Trophoblast cell (in vitro differentiated cells and primary cell): ENCODE results near the gene SLC13A1.

ENCODE experiments used
- DNase-seq, 2 donors: peaks; one replicate each; pipeline ENCODE4 v3.0.0-alpha.2; 2016
- H2AFZ ChIP-seq: 2 replicates; pipeline ENCODE4 v1.6.1; 2013; ENCODE audit warnings: low read length, moderate library complexity, mild to moderate bottlenecking; ENCODE audit not compliant: insufficient read depth, poor library complexity
- H2AK5ac ChIP-seq: 2 replicates; pipeline ENCODE4 v1.6.1; 2013; ENCODE audit warnings: mild to moderate bottlenecking, low read length
- H2BK120ac ChIP-seq: 2 replicates; pipeline ENCODE4 v1.6.1; 2013; ENCODE audit warnings: low read length, mild to moderate bottlenecking, moderate library complexity; ENCODE audit not compliant: insufficient read depth, poor library complexity
- H2BK12ac ChIP-seq: 2 replicates; pipeline ENCODE4 v1.6.1; 2013; ENCODE audit warnings: mild to moderate bottlenecking, low read length, moderate library complexity
- H2BK5ac ChIP-seq: 2 replicates; pipeline ENCODE4 v1.6.1; 2013; ENCODE audit warnings: low read length, low read depth, moderate library complexity, mild to moderate bottlenecking; ENCODE audit not compliant: poor library complexity
- H3K14ac ChIP-seq: 2 replicates; pipeline ENCODE4 v1.6.1; 2013; ENCODE audit warnings: mild to moderate bottlenecking, low read length
- H3K18ac ChIP-seq: 2 replicates; pipeline ENCODE4 v1.6.1; 2013; ENCODE audit warnings: mild to moderate bottlenecking, low read length
- H3K23ac ChIP-seq: 2 replicates; pipeline ENCODE4 v1.6.1; 2013; ENCODE audit warnings: low read length
- H3K27ac ChIP-seq: 2 replicates; pipeline ENCODE4 v1.5.1; 2013; ENCODE audit warnings: low read depth, mild to moderate bottlenecking, inconsistent platforms, low read length, moderate library complexity
- H3K27me3 ChIP-seq: 2 replicates; pipeline ENCODE4 v1.6.1; 2013; ENCODE audit warnings: inconsistent platforms, mild to moderate bottlenecking, low read length, moderate library complexity; ENCODE audit not compliant: insufficient read depth
- H3K36me3 ChIP-seq, 2 experiments: 1 replicate in 1 of 2; 2 replicates in 1 of 2; pipeline ENCODE4 v1.6.1; 2013; ENCODE audit warnings: low read length in 2 of 2, mild to moderate bottlenecking in 2 of 2, moderate library complexity in 1 of 2; ENCODE audit not compliant: insufficient read depth in 2 of 2, control insufficient read depth in 1 of 2
- H3K4ac ChIP-seq: 2 replicates; pipeline ENCODE4 v1.6.1; 2013; ENCODE audit warnings: low read depth, mild to moderate bottlenecking, low read length, moderate library complexity
- H3K4me1 ChIP-seq, 2 experiments: 1 replicate in 1 of 2; 2 replicates in 1 of 2; pipeline ENCODE4 v1.6.1; 2013; ENCODE audit warnings: low read length in 2 of 2, mild to moderate bottlenecking in 2 of 2, moderate library complexity in 1 of 2; ENCODE audit not compliant: insufficient read depth in 2 of 2, control insufficient read depth in 1 of 2
- H3K4me2 ChIP-seq: 2 replicates; pipeline ENCODE4 v1.6.1; 2013; ENCODE audit warnings: inconsistent platforms, mild to moderate bottlenecking, low read length, moderate library complexity
- H3K4me3 ChIP-seq: 2 replicates; pipeline ENCODE4 v1.5.1; 2013; ENCODE audit warnings: mild to moderate bottlenecking, low read depth, low read length, inconsistent platforms
- H3K79me1 ChIP-seq: one replicate; pipeline ENCODE4 v1.6.1; 2013; ENCODE audit warnings: low read length
- H3K79me2 ChIP-seq: 2 replicates; pipeline ENCODE4 v1.6.1; 2013; ENCODE audit warnings: low read length, mild to moderate bottlenecking; ENCODE audit not compliant: control insufficient read depth, insufficient read depth, poor library complexity
- H3K9ac ChIP-seq: 2 replicates; pipeline ENCODE4 v1.6.1; 2013; ENCODE audit warnings: mild to moderate bottlenecking, low read length
- H3K9me3 ChIP-seq: 2 replicates; pipeline ENCODE4 v1.6.1; 2013; ENCODE audit warnings: low read depth, mild to moderate bottlenecking, control low read depth, inconsistent platforms, low read length; ENCODE audit not compliant: insufficient read depth
- H4K12ac ChIP-seq: 2 replicates; pipeline ENCODE4 v1.6.1; 2013; ENCODE audit warnings: low read depth, mild to moderate bottlenecking, low read length, moderate library complexity
- H4K8ac ChIP-seq: 2 replicates; pipeline ENCODE4 v1.6.1; 2013; ENCODE audit warnings: low read depth, mild to moderate bottlenecking, low read length, moderate library complexity
- H4K91ac ChIP-seq: one replicate; pipeline ENCODE4 v1.6.1; 2013; ENCODE audit warnings: low read depth, mild to moderate bottlenecking, low read length, moderate library complexity
- WGBS: extraction: QIAGEN DNeasy Blood & Tissue Kit; methylation state at CpG from one replicate; pipeline ENCODE4 v1.1.7; 2013; ENCODE audit warnings: missing lambda C conversion rate; ENCODE audit not compliant: insufficient read length, insufficient coverage; ENCODE audit errors: extremely low coverage; 5-methylcytosine and 5-hydroxymethylcytosine counted together

The SLC13A1 gene

GRCh38 chr7:123120286-123120685 is 79.5 kb downstream of the SLC13A1 start:
- Histone ChIP-seq H3K9ac (no peak overlapping the region), H3K18ac (no peak overlapping the region), H3K4ac (no peak overlapping the region), H3K9me3 (no peaks in the 10 kb centered on the region), H2AK5ac (no peak overlapping the region), H3K36me3 (no peaks in the 10 kb centered on the region), H3K4me2 (no peak overlapping the region), H3K4me3 (no peak overlapping the region), H2BK120ac (no peak overlapping the region), H2BK5ac (no peak overlapping the region), H3K4me1 (no peaks in the 10 kb centered on the region), H2BK12ac (no peak overlapping the region), H4K12ac (no peak overlapping the region), H4K91ac (no peak overlapping the region), H3K14ac (no peak overlapping the region), H4K8ac (no peak overlapping the region), H2AFZ (no peak overlapping the region), H3K23ac (no peak overlapping the region), H3K79me1 (no peaks in the 10 kb centered on the region), H3K27ac (no peak overlapping the region), H3K27me3 (no peaks in the 10 kb centered on the region), H3K79me2 (no peaks in the 10 kb centered on the region)
- DNase-seq: no peak

GRCh38 chr7:123115331-123115730 is 84.4 kb downstream of the SLC13A1 start:
- Histone ChIP-seq H4K12ac (no peak overlapping the region), H3K18ac (no peak overlapping the region), H2AK5ac (no peak overlapping the region), H3K27ac (no peak overlapping the region), H3K79me2 (no peaks in the 10 kb centered on the region), H3K27me3 (no peaks in the 10 kb centered on the region), H2AFZ (no peak overlapping the region), H4K8ac (no peak overlapping the region), H3K4ac (no peak overlapping the region), H2BK5ac (no peak overlapping the region), H2BK120ac (no peak overlapping the region), H3K23ac (no peak overlapping the region), H3K14ac (no peak overlapping the region), H2BK12ac (no peak overlapping the region), H3K4me2 (no peak overlapping the region), H3K4me1 (no peaks in the 10 kb centered on the region), H3K36me3 (no peaks in the 10 kb centered on the region), H4K91ac (no peak overlapping the region), H3K79me1 (no peaks in the 10 kb centered on the region), H3K4me3 (no peak overlapping the region), H3K9me3 (no peaks in the 10 kb centered on the region), H3K9ac (no peak overlapping the region)
- no peak for DNase-seq
- no CpG with 5 or more reads among the region's 3 CpGs for WGBS

GRCh38 chr7:123114288-123114687 is 85.5 kb downstream of the SLC13A1 start:
- Histone ChIP-seq H3K79me2 (no peaks in the 10 kb centered on the region), H3K27me3 (no peaks in the 10 kb centered on the region), H4K8ac (no peak overlapping the region), H3K18ac (no peak overlapping the region), H3K4me1 (no peaks in the 10 kb centered on the region), H2BK5ac (no peak overlapping the region), H3K23ac (no peak overlapping the region), H2BK12ac (no peak overlapping the region), H3K4ac (no peak overlapping the region), H3K14ac (no peak overlapping the region), H3K9me3 (no peaks in the 10 kb centered on the region), H3K4me3 (no peak overlapping the region), H2BK120ac (no peak overlapping the region), H3K4me2 (no peak overlapping the region), H4K91ac (no peak overlapping the region), H3K9ac (no peak overlapping the region), H3K79me1 (no peaks in the 10 kb centered on the region), H2AFZ (no peak overlapping the region), H4K12ac (no peak overlapping the region), H2AK5ac (no peak overlapping the region), H3K36me3 (no peaks in the 10 kb centered on the region), H3K27ac (no peak overlapping the region)
- no peak for DNase-seq
- WGBS: no CpG with 5 or more reads among the region's 2 CpGs

GRCh38 chr7:123112833-123113232 is 86.9 kb downstream of the SLC13A1 start:
- Histone ChIP-seq H3K9me3 (no peaks in the 10 kb centered on the region), H2AFZ (no peak overlapping the region), H2BK5ac (no peak overlapping the region), H3K18ac (no peak overlapping the region), H3K9ac (no peak overlapping the region), H3K27me3 (no peaks in the 10 kb centered on the region), H3K79me1 (no peaks in the 10 kb centered on the region), H3K4ac (no peak overlapping the region), H3K4me3 (no peak overlapping the region), H3K4me2 (no peak overlapping the region), H2BK120ac (no peak overlapping the region), H4K91ac (no peak overlapping the region), H3K4me1 (no peaks in the 10 kb centered on the region), H4K12ac (no peak overlapping the region), H3K27ac (no peak overlapping the region), H2BK12ac (no peak overlapping the region), H3K36me3 (no peaks in the 10 kb centered on the region), H3K79me2 (no peaks in the 10 kb centered on the region), H3K14ac (no peak overlapping the region), H2AK5ac (no peak overlapping the region), H4K8ac (no peak overlapping the region), H3K23ac (no peak overlapping the region)
- DNase-seq: no peak
- no CpG with 5 or more reads among the region's 1 CpG for WGBS
